Activated CD4-positive, alpha-beta T cell treated with anti-CD3 and anti-CD28 coated beads for 36 hours (primary cell): ENCODE measurements around the gene PCDHA5. TPM values are rescaled to one million over a fixed set of nuclear protein-coding genes. Genes with fewer than 3 reads are reported as not detected.
"Not testable (repeated sequence)": the region's sequence is repeated elsewhere in the genome, so short reads cannot be mapped to it uniquely, and the experiment has no call there.

Experiments
- ATAC-seq: fragments of 200-7000 bp; cut with Tn5 transposase; one replicate; pipeline ENCODE4 v1.10.0; 2021; ENCODE audit warnings: mild to moderate bottlenecking, moderate library complexity
- CTCF ChIA-PET: fragments of 350-600 bp; sonication (Branson Sonifier 250); formaldehyde crosslinking; loops from one replicate; lab custom pipeline; 2021; ENCODE audit warnings: antibody characterized with exemption; lab: Charles Lee
- POLR2A ChIA-PET: fragments of 350-600 bp; sonication (Branson Sonifier 250); formaldehyde crosslinking; loops from one replicate; lab custom pipeline; 2021; ENCODE audit warnings: antibody characterized with exemption, inconsistent platforms; lab: Charles Lee
- DNase-seq: peaks from one replicate; pipeline ENCODE4 v3.0.0-alpha.2; 2020
- H3K27ac Mint-ChIP-seq: one replicate; pipeline ENCODE4 v1.8.0; 2021; ENCODE audit warnings: mixed read lengths
- H3K27me3 Mint-ChIP-seq: one replicate; pipeline ENCODE4 v1.8.0; 2021; ENCODE audit warnings: mixed read lengths
- H3K36me3 Mint-ChIP-seq: one replicate; pipeline ENCODE4 v1.8.0; 2021; ENCODE audit warnings: low read depth, mixed read lengths
- H3K4me1 Mint-ChIP-seq: one replicate; pipeline ENCODE4 v1.8.0; 2021; ENCODE audit warnings: mixed read lengths
- H3K4me3 Mint-ChIP-seq: one replicate; pipeline ENCODE4 v1.8.0; 2021; ENCODE audit warnings: mild to moderate bottlenecking, moderate library complexity, mixed read lengths
- H3K9me3 Mint-ChIP-seq: one replicate; pipeline ENCODE4 v1.8.0; 2021; ENCODE audit warnings: low read depth, mixed read lengths
- intact Hi-C, 2 experiments: fragments of 100-400 bp; cut with DNase I in 1 of 2; cut with micrococcal nuclease in 1 of 2; formaldehyde crosslinking; loops; one replicate each; pipeline versions ENCODE4 v1.14.2 to v1.15.1; 2022 to 2024; cut with DNase I, micrococcal nuclease
- total RNA-seq, 2 experiments: library from RNA; stranded (reverse); gene quantifications; one replicate each; pipeline ENCODE4 v1.2.3, GENCODE V29; 2021

Gene PCDHA5
- total RNA-seq, 2 experiments from 2014 or later, result not detected

DNA sequence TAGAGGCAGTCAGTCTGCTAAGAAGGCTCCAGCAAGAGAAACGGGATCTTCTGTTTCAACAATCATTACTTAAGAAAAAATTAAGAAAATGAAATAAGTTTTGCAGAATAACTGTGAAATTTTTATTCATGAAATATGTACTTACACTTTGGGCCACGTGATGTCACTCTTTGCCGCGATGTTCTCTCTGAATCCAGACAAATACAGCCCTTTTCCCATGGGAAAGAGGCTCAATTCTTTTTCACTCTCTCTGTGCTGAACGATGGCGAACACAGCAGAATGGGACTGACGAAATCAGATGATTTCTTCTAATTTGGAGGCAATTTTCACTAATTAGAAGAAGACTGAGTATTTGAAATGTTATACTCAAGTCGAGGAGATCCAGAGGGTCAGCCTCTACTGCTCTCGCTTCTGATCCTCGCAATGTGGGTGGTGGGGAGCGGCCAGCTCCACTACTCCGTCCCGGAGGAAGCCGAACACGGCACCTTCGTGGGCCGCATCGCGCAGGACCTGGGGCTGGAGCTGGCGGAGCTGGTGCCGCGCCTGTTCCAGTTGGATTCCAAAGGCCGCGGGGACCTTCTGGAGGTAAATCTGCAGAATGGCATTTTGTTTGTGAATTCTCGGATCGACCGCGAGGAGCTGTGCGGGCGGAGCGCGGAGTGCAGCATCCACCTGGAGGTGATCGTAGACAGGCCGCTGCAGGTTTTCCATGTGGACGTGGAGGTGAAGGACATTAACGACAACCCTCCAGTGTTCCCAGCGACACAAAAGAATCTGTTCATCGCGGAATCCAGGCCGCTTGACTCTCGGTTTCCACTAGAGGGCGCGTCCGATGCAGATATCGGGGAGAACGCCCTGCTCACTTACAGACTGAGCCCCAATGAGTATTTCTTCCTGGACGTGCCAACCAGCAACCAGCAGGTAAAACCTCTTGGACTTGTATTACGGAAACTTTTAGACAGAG, 27.0 kb downstream of the PCDHA5 start, which contains the start of gene PCDHA9:
TSS of gene PCDHA9 (plus strand) at position 244 of the 964 bp plus-strand sequence. CDS start at position 358, 114 bp downstream.
- H3K4me1 Mint-ChIP-seq, ATAC-seq, H3K27ac Mint-ChIP-seq, DNase-seq, POLR2A ChIA-PET, H3K4me3 Mint-ChIP-seq, H3K36me3 Mint-ChIP-seq, CTCF ChIA-PET: not testable (repeated sequence)
- H3K9me3 Mint-ChIP-seq, result peaks cover 14% of the 10 kb centered on the region
- peaks cover 24% of the 10 kb centered on the region for H3K27me3 Mint-ChIP-seq
- intact Hi-C loops, result loop anchor here in 1 of 2 experiments (5.0 to 10.0 kb wide), 2 partner anchors 34 to 516 kb away; partner anchors contain the start of genes PCDHA13 and PCDHGA5

DNA sequence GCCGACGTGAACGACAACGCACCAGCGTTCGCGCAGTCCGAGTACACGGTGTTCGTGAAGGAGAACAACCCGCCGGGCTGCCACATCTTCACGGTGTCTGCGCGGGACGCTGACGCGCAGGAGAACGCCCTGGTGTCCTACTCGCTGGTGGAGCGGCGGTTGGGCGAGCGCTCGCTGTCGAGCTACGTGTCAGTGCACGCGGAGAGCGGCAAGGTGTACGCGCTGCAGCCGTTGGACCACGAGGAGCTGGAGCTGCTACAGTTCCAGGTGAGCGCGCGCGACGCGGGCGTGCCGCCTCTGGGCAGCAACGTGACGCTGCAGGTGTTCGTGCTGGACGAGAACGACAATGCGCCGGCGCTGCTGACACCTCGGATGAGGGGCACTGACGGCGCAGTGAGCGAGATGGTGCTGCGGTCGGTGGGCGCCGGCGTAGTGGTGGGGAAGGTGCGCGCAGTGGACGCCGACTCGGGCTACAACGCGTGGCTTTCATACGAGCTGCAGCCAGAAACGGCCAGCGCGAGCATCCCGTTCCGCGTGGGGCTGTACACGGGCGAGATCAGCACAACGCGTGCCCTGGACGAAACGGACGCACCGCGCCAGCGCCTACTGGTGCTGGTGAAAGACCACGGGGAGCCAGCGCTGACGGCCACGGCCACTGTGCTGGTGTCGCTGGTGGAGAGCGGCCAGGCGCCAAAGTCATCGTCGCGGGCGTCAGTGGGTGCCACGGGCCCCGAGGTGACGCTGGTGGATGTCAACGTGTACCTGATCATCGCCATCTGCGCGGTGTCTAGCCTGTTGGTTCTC, 28.6 kb downstream of the PCDHA5 start:
- H3K36me3 Mint-ChIP-seq, ATAC-seq, H3K4me3 Mint-ChIP-seq: not testable (repeated sequence)

DNA sequence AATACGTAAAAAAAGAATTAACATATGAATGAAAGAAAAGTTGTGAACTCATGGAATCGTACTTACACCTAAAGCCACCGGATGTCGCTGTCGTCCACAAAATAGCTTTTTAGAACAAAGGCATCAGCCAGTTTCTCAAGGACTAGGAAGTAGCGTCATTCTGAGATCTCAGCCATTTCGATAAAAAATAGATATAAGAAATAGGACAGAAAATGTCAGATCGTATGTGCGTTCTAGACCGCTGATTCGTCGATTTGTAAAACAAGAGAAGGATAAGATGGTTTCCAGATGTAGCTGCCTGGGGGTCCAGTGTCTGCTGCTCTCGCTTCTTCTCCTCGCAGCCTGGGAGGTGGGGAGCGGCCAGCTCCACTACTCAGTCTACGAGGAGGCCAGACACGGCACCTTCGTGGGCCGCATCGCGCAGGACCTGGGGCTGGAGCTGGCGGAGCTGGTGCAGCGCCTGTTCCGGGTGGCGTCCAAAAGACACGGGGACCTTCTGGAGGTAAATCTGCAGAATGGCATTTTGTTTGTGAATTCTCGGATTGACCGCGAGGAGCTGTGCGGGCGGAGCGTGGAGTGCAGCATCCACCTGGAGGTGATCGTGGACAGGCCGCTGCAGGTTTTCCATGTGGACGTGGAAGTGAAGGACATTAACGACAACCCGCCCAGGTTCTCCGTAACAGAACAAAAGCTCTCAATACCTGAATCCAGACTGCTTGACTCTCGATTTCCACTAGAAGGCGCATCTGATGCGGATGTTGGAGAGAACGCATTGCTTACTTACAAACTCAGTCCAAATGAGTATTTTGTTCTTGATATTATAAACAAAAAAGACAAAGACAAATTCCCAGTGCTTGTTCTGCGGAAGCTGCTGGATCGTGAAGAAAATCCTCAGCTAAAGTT, 34.6 kb downstream of the PCDHA5 start, which contains the start of gene PCDHA10:
TSS of gene PCDHA10 (plus strand) at position 126 of the 903 bp plus-strand sequence. CDS start at position 278, 152 bp downstream.
- DNase-seq, result no peak
- ATAC-seq, result no peak
- Mint-ChIP-seq H3K9me3 (peaks cover 19% of the 10 kb centered on the region), H3K4me3 (no peak within 1 kb of the TSS), H3K27ac (no peak within 1 kb of the TSS), H3K4me1 (no peaks in the 10 kb centered on the region), H3K36me3 (peaks cover 7% of the 10 kb centered on the region), H3K27me3 (peaks cover 21% of the 10 kb centered on the region)
- intact Hi-C loops, result no loop called here
- ChIA-PET POLR2A (no interaction called here), CTCF (interaction anchor here (0.7 to 1.4 kb wide), 2 partner anchors 9 to 14 kb away, joined by 3 read pairs; no protein-coding TSS in a partner anchor)

More for the DNA sequence above, 28.6 kb downstream of the PCDHA5 start:
- H3K27ac Mint-ChIP-seq, H3K4me1 Mint-ChIP-seq, POLR2A ChIA-PET, DNase-seq: not testable (repeated sequence)
- Mint-ChIP-seq H3K27me3 (peaks cover 21% of the 10 kb centered on the region), H3K9me3 (peaks cover 14% of the 10 kb centered on the region)
- intact Hi-C loops, result loop anchor here in 1 of 2 experiments (5.0 to 10.0 kb wide), 2 partner anchors 32 to 515 kb away; partner anchors contain the start of genes PCDHA13 and PCDHGA5
- CTCF ChIA-PET, result interaction anchor here (0.7 to 0.8 kb wide), 2 partner anchors 363 to 485 kb away, joined by 3 read pairs; no protein-coding TSS in a partner anchor

DNA sequence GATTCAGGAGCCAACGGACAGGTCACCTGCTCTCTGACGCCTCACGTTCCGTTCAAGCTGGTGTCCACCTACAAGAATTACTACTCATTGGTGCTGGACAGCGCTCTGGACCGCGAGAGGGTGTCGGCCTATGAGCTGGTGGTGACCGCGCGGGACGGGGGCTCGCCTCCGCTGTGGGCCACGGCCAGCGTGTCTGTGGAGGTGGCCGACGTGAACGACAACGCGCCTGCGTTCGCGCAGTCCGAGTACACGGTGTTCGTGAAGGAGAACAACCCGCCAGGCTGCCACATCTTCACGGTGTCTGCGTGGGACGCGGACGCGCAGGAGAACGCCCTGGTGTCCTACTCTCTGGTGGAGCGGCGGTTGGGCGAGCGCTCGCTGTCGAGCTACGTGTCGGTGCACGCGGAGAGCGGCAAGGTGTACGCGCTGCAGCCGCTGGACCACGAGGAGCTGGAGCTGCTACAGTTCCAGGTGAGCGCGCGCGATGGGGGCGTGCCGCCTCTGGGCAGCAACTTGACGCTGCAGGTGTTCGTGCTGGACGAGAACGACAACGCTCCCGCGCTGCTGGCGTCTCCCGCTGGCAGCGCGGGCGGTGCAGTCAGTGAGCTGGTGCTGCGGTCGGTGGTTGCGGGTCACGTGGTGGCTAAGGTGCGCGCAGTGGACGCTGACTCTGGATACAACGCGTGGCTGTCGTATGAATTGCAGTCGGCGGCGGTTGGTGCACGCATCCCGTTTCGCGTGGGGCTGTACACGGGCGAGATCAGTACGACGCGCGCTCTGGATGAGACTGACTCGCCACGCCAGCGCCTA, 36.0 kb downstream of the PCDHA5 start:
- ATAC-seq (no peak), DNase-seq (no peak)
- peaks cover 21% of the 10 kb centered on the region for H3K9me3 Mint-ChIP-seq
- ChIA-PET POLR2A (no interaction called here), CTCF (no interaction called here)
- peaks cover 7% of the 10 kb centered on the region for H3K36me3 Mint-ChIP-seq
- no peak overlapping the region for H3K4me3 Mint-ChIP-seq
- H3K4me1 Mint-ChIP-seq, result no peaks in the 10 kb centered on the region
- intact Hi-C loops, result no loop called here
- peaks cover 29% of the 10 kb centered on the region for H3K27me3 Mint-ChIP-seq
- no peak overlapping the region for H3K27ac Mint-ChIP-seq

DNA sequence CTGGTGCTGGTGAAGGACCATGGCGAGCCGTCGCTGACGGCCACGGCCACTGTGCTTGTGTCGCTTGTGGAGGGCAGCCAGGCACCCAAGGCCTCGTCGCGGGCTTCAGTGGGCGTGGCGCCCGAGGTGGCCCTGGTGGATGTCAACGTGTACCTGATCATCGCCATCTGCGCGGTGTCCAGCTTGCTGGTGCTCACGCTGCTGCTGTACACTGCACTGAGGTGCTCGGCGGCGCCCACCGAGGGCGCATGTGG, 36.5 kb downstream of the PCDHA5 start:
- CTCF ChIA-PET, result no interaction called here
- intact Hi-C loops, result no loop called here
- POLR2A ChIA-PET, result no interaction called here

DNA sequence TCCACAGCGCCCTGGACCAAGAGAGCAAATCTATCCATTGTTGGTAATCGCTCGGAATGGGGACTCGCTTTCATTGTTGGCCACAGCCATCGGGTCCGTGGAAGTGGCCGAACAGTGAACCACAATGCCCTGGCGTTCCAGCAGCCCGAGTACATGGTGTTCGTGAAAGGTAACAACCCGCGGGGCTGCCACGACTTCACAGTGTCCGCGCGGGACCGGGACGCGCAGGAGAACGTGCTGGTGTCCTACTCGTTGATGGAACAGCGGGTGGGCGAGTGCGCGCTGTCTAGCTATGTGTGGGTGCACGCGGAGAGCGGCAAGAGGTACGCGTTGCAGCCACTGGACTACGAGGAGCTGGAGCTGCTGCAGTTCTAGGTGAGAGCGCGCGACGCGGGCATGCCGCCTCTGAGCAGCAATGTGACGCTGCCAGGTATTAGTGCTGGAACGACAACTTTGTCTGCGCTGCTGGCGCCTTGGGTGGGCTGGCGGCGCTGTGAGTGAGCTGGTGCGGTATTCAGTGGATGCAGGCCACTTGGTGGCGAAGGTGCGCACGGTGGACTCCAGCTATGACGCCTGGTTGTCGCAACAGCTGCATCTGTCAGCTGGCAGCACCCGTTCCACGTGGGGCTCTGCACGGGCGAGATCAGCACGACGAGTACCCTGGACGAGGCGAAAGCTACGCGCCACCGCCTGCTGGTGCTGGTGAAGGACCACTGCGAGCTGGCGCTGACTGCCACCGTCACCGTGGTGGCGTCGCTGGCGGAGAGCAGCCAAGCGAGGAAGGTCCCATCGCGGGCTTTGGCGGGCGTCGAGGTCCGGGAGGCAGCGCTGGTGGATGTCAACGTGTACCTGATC, 41.3 kb downstream of the PCDHA5 start:
- no peak for ATAC-seq
- peaks cover 2% of the 10 kb centered on the region for H3K9me3 Mint-ChIP-seq

More for the DNA sequence above, 36.5 kb downstream of the PCDHA5 start:
- ATAC-seq, result no peak
- no peak for DNase-seq
- H3K4me3 Mint-ChIP-seq, result no peak overlapping the region
- peaks cover 21% of the 10 kb centered on the region for H3K9me3 Mint-ChIP-seq
- no peaks in the 10 kb centered on the region for H3K4me1 Mint-ChIP-seq
- H3K27ac Mint-ChIP-seq, result no peak overlapping the region
- H3K27me3 Mint-ChIP-seq, result peaks cover 29% of the 10 kb centered on the region
- peaks cover 7% of the 10 kb centered on the region for H3K36me3 Mint-ChIP-seq

DNA sequence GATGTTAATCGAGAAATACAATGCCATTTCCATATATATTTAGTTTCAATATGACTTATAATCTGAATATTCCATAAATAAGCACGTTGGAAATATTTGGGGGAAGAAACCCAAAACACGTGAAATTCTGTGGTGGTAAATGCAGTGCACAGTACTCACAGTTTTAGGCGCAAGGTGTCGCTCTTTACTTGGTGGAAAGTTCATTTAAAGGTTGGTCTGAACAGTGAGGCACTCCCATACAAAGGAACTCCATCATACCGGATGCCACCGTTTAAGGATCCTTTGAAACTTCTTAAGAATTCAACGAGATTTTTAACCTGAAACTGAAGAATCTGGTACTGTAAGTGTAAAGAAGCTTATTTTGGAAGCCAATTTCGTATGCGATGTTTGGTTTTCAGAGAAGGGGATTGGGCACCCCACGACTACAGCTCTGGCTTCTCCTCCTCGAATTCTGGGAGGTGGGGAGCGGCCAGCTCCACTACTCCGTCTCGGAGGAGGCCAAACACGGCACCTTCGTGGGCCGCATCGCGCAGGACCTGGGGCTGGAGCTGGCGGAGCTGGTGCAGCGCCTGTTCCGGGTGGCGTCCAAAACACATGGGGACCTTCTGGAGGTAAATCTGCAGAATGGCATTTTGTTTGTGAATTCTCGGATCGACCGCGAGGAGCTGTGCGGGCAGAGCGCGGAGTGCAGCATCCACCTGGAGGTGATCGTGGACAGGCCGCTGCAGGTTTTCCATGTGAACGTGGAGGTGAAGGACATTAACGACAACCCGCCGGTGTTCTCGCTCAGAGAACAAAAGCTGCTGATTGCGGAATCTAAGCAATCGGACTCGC, 47.5 kb downstream of the PCDHA5 start, which contains the start of gene PCDHA11:
TSS of gene PCDHA11 (plus strand) at position 237 of the 834 bp plus-strand sequence. CDS start at position 384, 147 bp downstream.
- Mint-ChIP-seq H3K27me3 (peaks cover 18% of the 10 kb centered on the region), H3K27ac (no peak within 1 kb of the TSS), H3K36me3 (peaks cover 4% of the 10 kb centered on the region), H3K4me1 (no peaks in the 10 kb centered on the region), H3K9me3 (peaks cover 13% of the 10 kb centered on the region), H3K4me3 (no peak within 1 kb of the TSS)
- POLR2A ChIA-PET, result no interaction called here
- CTCF ChIA-PET, result interaction anchor here (0.7 to 1.1 kb wide), 3 partner anchors 16 to 172 kb away, joined by 3 to 4 read pairs (median 3); no protein-coding TSS in a partner anchor
- intact Hi-C loops, result loop anchor here in 1 of 2 experiments (1.0 kb wide), 1 partner anchor 172 kb away; no protein-coding TSS in a partner anchor
- no peak for DNase-seq
- no peak for ATAC-seq

More for the DNA sequence above, 41.3 kb downstream of the PCDHA5 start:
- H3K4me3 Mint-ChIP-seq, result no peak overlapping the region
- intact Hi-C loops, result no loop called here
- ChIA-PET POLR2A (no interaction called here), CTCF (no interaction called here)
- peaks cover 22% of the 10 kb centered on the region for H3K27me3 Mint-ChIP-seq
- no peak for DNase-seq
- no peak overlapping the region for H3K27ac Mint-ChIP-seq
- H3K36me3 Mint-ChIP-seq, result no peaks in the 10 kb centered on the region
- no peaks in the 10 kb centered on the region for H3K4me1 Mint-ChIP-seq

DNA sequence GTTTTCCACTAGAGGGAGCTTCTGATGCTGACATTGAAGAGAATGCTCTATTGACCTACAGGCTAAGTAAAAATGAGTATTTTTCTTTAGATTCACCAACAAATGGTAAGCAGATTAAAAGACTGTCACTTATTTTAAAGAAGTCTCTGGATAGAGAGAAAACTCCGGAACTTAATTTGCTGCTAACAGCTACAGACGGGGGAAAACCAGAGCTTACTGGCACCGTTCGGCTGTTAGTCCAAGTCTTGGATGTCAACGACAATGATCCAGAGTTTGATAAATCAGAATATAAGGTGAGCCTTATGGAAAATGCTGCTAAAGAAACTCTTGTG, 48.1 kb downstream of the PCDHA5 start:
- Mint-ChIP-seq H3K27ac (no peak overlapping the region), H3K36me3 (peaks cover 4% of the 10 kb centered on the region), H3K4me3 (no peak overlapping the region), H3K27me3 (peaks cover 23% of the 10 kb centered on the region), H3K4me1 (no peaks in the 10 kb centered on the region), H3K9me3 (peaks cover 17% of the 10 kb centered on the region)
- no peak for DNase-seq
- ChIA-PET POLR2A (no interaction called here), CTCF (interaction anchor here (0.7 to 1.1 kb wide), 3 partner anchors 17 to 172 kb away, joined by 3 to 4 read pairs (median 3); no protein-coding TSS in a partner anchor)
- intact Hi-C loops, result no loop called here
- no peak for ATAC-seq
